GM12891 (cell line): Measurements from ENCODE around the gene NDUFS1.
A peak's percentile ranks its signal among the peaks of the same experiment; 100 is the strongest.
"Not testable (repeated sequence)": the region's sequence is repeated elsewhere in the genome, so short reads cannot be mapped to it uniquely, and the experiment has no call there.

ENCODE experiments used
- DNase-seq: peaks from one replicate; pipeline ENCODE4 v3.0.0; 2011; ENCODE audit warnings: low spot score; ENCODE audit not compliant: insufficient read length
- FAIRE-seq: peaks from 2 replicates; lab custom pipeline; 2011; peaks lifted over from hg19 to GRCh38; lab: Jason Lieb, UNC
- PAX5 ChIP-seq: IDR thresholded peaks from 2 replicates; pipeline ENCODE4 v1.6.1; 2011; ENCODE audit warnings: low read length, moderate library complexity, mild to moderate bottlenecking; ENCODE audit not compliant: insufficient read depth, severe bottlenecking
- POLR2A ChIP-seq: IDR thresholded peaks from 2 replicates; pipeline ENCODE4 v1.6.1; 2011; ENCODE audit warnings: low read depth, low read length, control low read depth
- POLR2AphosphoS5 ChIP-seq: IDR thresholded peaks from 2 replicates; pipeline ENCODE4 v1.6.1; 2011; ENCODE audit warnings: low read depth, low read length, control low read depth
- POU2F2 ChIP-seq: IDR thresholded peaks from 2 replicates; pipeline ENCODE4 v1.6.1; 2011; ENCODE audit warnings: low read depth, mild to moderate bottlenecking, control low read depth, low read length, moderate library complexity
- SPI1 ChIP-seq: IDR thresholded peaks from 2 replicates; pipeline ENCODE4 v1.6.1; 2011; ENCODE audit warnings: low read depth, low read length, control low read depth
- TAF1 ChIP-seq: IDR thresholded peaks from 2 replicates; pipeline ENCODE4 v1.6.1; 2011; ENCODE audit warnings: low read depth, low read length, control low read depth

NDUFS1 gene

DNA sequence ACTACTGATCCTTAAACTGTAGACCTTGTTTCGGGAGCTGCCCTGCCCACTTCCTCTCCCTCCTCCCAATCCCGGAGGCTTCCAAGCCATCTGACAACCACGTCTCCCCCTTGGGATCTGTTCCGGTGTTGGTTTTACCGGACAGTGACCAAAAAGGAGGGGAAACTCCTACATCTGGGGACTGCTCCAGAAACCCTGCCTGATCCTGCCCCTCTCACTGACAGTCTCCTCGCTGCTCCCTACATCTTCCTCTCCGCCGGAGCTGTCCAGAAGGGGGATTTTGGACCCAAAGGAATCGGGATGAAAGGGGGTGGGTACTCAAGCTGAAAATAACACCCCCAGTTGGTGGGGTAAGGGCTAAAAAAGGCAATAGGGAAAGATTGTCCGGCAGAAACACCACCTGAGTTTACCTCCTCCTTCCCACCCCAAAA is 74.8 kb downstream of the NDUFS1 start:
- peak; percentile 64 for FAIRE-seq
- no peak for DNase-seq
- TF ChIP-seq SPI1, result peak; percentile 33; the same call in 1 of the 2 replicates
- TF ChIP-seq POLR2AphosphoS5, result no peak
- no peak for TF ChIP-seq PAX5

DNA sequence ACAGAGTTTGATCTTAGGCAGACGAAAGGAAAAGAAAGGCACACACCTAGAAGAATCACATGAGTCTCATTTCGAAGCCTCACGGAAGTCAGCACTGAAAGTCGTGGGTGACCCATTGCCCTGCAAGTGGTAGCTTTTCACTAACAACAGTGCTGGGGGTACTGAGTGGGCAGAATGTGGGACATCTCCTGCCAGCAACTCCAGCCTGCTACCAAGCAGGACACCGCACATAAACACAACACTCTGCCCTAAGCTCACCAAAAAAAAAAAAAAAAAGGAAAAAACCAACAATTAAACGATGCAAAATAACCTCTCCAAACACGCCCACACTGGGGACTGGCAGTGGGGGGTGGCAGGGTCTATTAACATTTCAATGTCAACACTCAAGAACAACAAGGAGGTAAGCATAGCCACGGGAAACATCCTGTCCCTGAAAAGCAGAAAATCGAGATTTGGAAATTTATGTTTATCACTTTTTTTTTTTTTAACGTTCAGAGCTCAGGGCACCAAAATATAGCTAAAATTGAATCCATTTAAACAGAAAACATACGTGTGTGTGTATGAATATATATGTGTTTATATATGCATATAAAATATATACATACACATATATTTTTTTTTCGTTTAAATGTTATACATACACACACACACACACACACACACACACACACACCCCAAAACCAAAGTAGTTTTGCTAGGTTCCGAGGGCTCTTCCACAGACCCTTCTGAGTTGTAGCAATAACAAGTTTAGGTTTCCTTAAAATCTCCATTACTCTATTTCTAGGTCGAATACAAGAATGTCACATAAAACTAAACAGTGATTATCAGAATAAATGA is 75.4 kb downstream of the NDUFS1 start:
- TF ChIP-seq PAX5 (no peak), SPI1 (no peak), POU2F2 (no peak), POLR2AphosphoS5 (no peak), TAF1 (no peak)
- DNase-seq (no peak), FAIRE-seq (peak; percentile 82)

DNA sequence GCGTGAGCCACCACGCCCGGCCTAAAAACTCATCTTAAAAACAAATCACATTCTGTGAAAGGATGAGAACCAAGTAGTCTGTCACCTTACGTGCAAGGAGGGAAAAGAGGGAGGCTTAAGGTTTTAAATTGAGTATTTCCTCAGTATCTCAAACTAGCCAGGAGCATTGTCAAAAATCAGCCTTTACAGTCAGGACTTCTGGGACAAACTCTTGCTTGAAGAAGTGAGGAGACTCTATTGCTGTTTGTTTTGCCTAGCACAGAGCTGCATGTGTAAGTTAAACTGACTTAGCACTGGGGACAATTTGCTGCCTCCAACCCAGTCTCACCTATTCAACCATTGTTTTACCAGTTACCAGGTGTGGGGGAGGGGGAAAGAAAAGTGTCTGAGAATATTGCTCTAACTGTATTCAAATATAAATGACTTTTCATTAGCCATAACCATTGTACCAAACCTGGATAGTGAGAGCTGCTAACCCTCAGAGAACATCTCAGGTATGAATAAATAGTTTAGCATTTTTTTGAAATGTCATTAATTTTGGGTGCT is 76.9 kb downstream of the NDUFS1 start:
- peak; percentile 74 for FAIRE-seq
- TF ChIP-seq PAX5, result no peak
- no peak for TF ChIP-seq POLR2A
- TF ChIP-seq SPI1, result no peak
- no peak for TF ChIP-seq POLR2AphosphoS5
- TF ChIP-seq TAF1, result no peak
- DNase-seq, result no peak

DNA sequence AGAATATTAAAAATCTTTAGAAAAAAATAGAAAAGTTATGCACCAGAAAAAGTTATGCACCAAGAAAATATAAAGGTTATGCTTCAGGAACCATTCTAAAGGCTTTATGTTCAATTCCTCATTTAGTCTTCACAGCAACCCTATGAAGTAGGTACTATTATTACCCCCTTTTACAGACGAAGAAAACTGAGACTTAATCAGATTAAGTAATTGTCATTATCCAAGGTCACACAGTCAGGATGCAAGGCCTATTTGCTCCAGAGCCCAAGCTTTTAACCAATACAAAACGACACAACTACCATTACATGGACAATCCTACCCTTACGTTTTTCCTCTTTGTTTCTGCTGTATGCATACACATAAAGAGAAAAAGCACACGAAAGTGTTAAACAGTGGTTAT is 78.3 kb downstream of the NDUFS1 start:
- FAIRE-seq, result no peak

DNA sequence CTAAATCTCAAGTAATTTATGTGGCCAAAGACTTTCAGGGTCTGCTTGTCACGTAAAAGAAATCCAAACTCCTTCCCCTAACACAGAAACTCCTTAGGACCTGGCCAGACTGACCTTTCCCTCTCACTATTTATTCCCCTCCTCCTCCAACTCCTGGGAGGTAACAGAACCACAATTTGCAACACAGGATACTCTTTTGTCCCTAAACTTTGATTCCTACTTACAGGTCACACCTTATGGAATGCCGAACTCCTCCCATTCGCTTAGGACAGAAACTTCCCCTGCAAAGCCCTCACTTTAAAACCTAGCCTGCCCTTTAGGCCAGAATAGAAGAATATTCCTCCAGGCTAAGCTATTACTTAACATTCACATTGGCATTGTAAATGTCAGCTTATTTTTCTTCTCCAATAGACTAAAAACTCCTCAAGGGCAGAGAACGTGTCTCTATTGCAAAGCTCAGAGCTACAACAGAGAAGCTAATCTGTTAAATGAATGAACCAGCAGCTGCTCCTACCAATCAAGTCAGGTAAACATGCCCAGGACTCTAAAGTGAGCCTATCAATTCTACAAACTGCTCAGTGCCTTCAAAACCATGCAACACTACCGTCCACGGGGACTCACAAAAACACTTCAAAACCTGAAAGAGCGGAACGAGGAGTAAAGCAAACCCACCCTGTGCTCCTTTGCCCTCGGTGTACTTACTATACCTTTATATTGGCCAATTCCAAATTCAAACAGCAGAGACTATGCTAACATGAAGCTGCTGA is 79.4 kb downstream of the NDUFS1 start:
- TF ChIP-seq PAX5 (no peak), TAF1 (no peak), POU2F2 (no peak), SPI1 (no peak), POLR2AphosphoS5 (no peak), POLR2A (no peak)
- FAIRE-seq (no peak), DNase-seq (no peak)

More for the DNA sequence above, 78.3 kb downstream of the NDUFS1 start:
- TF ChIP-seq POU2F2, result no peak
- TF ChIP-seq SPI1, result no peak
- TF ChIP-seq TAF1, result no peak
- TF ChIP-seq POLR2A, result no peak
- no peak for TF ChIP-seq POLR2AphosphoS5
- TF ChIP-seq PAX5, result no peak
- DNase-seq, result no peak

DNA sequence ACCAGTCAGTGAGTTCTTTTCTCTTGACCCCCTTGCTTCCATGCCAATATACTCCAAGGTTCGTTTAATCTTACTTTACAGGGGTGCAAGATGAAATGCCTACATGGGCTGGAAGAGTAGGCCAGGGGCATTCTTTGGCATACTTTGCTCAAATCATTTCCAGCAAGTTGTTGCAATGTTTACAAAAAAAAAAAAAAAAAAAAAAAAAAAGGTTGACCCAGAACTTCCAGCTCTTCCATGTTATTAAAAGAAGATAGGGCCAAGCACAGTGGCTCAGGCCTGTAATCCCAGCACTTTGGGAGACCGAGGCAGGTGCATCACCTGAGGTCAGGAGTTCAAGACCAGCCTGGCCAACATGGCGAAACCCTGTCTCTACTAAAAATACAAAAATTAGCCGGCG is 81.4 kb downstream of the NDUFS1 start:
- FAIRE-seq, DNase-seq: not testable (repeated sequence)

DNA sequence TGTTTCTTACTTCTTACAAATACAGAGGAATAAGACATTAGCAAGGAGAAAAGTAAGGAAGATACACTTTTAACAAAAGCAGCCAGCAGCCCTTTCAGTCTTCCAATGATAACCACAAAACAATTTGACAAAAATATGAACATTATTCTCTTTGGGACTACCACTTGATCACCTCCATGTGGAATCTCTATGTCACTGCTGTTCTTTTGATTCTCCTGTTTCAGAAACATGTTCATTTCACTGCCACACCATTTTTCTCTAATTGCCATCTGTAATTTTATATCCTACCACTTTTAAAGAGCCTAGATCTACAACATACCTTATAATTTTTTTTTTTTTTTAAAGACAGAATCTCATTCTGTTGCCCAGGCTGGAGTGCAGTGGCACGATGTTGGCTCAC is 84.1 kb downstream of the NDUFS1 start:
- FAIRE-seq, result no peak
- TF ChIP-seq POLR2A (no peak), TAF1 (no peak), POU2F2 (no peak), SPI1 (no peak), PAX5 (no peak), POLR2AphosphoS5 (no peak)
- no peak for DNase-seq

DNA sequence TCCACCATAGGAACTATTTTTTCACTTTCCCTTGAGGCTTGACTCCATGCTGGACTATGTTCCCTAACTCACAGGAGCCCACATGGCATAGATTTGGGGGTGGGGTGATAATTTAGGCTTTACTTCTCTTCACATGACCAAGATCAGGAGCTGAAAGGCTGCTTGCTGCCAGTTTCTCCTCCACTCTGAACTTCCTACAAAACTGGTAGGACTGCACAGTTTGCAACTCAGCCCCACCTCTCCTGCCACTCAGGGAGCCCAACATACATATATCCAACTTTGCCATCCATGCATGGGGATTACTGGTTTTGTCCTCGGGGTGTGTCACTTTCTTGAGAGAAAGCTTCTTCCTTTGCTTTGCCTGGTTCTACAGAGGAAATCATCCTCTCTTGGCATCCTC is 87.4 kb downstream of the NDUFS1 start:
- no peak for DNase-seq
- FAIRE-seq, result peak; percentile 16
- TF ChIP-seq PAX5 (no peak), SPI1 (no peak), POLR2A (no peak), POLR2AphosphoS5 (no peak), TAF1 (no peak), POU2F2 (no peak)

DNA sequence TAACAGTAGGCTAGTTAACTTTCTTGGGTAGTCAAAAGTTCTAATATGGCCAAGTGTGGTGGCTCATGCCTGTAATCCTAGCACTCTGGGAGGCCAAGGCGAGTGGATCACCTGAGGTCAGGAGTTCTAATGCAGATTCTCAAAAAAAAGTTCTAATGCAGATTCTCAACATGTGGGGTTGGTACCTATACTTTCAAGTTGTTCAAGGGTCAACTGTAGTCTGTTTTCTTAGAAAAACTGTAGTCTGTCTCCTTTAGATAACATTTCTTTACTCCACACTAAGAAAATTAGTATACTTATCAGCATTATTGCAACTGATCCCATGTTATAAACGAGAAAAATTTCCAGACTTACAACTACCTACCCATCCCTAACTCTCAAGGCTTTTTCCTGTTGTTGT is 89.8 kb downstream of the NDUFS1 start:
- TF ChIP-seq POLR2AphosphoS5, result no peak
- TF ChIP-seq SPI1, result no peak
- TF ChIP-seq PAX5, result no peak
- no peak for TF ChIP-seq TAF1
- no peak for TF ChIP-seq POLR2A
- TF ChIP-seq POU2F2, result no peak
- FAIRE-seq, result no peak
- DNase-seq, result no peak

DNA sequence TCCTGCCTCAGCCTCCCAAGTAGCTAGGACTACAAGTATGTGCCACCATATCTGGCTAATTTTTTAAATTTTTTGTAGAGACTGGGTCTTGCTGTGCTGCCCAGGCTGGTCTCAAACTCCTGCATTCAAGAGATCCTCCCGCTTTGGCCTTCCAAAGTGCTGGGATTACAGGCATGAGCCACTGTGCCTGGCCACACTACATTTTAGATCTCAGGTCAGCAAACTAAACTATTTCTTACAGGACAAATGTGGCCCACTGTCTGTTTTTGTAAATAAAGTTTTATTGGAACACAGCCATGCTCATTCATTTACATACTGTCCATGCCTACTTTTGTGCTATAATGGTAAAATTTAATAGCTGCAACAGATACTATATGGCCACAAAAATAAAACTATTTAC is 91.0 kb downstream of the NDUFS1 start:
- FAIRE-seq (peak; percentile 5), DNase-seq (no peak)
- no peak for TF ChIP-seq POU2F2
- no peak for TF ChIP-seq PAX5
- TF ChIP-seq TAF1, result no peak
- no peak for TF ChIP-seq POLR2A
- no peak for TF ChIP-seq POLR2AphosphoS5
- no peak for TF ChIP-seq SPI1
